Left renal cortex interstitium (tissue), 4 donors: ENCODE results near the gene MAPK10. TPM values are rescaled to one million over a fixed set of nuclear protein-coding genes. Genes with fewer than 3 reads are reported as not detected.
"Not testable (repeated sequence)": the region's sequence is repeated elsewhere in the genome, so short reads cannot be mapped to it uniquely, and the experiment has no call there.

Experiments
- DNase-seq, 4 donors: peaks; one replicate each; pipeline ENCODE4 v3.0.0-alpha.2; 2013; ENCODE audit warnings: low read depth in 4 of 4, low spot score in 2 of 4, missing footprints in 1 of 4
- polyA plus RNA-seq, 4 donors: library from polyadenylated mRNA; unstranded; fragments of 120-200 nt; gene quantifications; one replicate each; pipeline ENCODE4 v1.2.1, GENCODE V29; 2013; ENCODE audit not compliant: insufficient read length in 4 of 4

The MAPK10 gene
- polyA plus RNA-seq, 4 donors, result 52.2 to 86.3 (median 65.3) TPM

DNA sequence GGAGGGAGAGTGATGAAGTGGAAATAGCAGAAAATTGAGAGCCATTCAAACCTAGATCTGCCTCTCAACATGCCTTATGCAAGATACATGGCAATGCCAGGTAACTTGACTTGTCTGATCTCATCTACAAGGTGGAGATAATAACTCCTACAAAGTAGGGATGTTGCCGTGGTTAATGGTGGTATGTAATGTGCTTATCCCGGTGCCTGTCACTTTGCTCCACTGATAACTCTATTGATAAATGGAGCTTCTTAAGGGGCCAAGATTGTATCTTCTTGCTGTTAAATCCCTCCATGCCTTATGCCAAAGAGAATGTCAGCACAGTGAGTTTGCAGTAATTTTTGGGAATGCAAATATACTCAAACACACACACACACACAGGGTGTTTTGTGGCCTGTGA is 355.8 kb downstream of the MAPK10 start:
- DNase-seq, result no peak

DNA sequence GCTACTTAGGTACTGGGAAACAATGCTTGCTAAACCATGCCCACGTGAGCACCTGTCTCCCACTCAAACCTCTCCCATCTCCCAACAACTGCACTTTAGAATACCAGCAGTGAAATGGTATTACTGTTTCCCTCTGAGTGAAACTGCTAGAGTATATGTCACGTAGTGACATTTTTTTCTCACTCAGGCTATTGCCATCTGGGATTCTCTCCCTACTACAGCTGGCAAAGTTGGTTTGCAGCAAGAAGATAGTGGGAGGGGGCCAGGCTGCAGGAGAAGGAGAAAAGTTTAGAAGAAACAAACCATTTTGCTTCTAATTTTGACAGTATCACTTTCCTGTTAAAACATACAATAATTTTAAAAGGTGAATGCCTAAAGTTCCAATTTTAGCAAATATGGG is 358.3 kb downstream of the MAPK10 start:
- no peak for DNase-seq

DNA sequence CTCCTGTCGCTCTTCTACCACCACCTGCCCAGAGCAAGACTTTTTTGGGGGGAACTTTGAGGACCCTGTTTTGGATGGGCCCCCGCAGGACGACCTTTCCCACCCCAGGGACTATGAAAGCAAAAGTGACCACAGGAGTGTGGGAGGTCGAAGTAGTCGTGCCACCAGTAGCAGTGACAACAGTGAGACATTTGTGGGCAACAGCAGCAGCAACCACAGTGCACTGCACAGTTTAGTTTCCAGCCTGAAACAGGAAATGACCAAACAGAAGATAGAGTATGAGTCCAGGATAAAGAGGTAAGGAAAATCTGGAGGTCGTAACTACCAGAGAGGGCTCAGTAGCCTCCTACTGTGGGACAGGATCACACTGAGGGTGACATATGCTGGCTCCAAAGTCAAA is 364.5 kb downstream of the MAPK10 start:
- DNase-seq, result no peak

DNA sequence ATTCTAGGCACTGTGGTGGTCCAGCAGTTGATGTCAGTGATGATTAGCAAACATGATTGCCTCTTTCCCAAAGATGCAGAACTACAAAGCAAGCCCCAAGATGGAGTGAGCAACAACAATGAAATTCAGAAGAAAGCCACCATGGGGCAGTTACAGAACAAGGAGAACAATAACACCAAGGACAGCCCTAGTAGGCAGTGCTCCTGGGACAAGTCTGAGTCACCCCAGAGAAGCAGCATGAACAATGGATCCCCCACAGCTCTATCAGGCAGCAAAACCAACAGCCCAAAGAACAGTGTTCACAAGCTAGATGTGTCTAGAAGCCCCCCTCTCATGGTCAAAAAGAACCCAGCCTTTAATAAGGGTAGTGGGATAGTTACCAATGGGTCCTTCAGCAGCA is 365.3 kb downstream of the MAPK10 start:
- DNase-seq, result no peak

DNA sequence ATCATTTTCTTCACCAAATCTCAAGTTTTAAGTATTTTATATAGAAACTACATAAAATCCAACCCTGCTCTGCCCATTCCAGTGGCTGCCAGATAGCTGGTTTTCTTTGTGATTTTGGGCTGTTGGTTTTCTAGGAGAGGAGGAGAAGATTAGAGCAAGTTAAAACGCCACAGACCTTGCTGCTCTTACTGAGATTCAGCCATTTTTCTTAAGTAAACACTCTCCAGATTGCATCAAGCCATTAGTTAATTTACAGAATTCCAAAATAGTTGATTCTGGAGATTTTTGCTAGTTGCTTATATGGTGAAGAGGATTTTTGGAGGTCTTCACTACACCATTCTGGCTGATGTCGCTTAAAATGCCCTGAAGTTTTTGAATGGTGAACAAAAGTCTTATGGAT is 366.2 kb downstream of the MAPK10 start:
- DNase-seq, result no peak

DNA sequence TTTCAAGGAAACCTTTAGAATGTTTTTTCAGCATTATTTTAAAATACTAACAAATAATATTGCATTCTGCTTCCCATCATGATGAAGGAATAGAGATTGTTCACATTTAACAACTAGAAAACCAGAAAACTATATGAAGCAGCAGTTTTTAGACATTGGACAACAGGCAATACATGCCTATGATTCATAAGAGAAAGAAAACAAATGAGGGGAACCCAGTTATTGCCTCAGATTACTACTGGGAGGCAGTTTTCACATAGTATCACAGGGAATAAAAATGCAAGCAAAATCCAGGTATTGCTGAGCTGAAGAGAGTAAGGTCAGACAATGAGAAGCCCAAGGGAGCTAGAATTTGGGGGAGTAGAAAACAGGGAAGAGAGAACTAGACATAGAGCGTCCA is 373.6 kb downstream of the MAPK10 start:
- no peak for DNase-seq

DNA sequence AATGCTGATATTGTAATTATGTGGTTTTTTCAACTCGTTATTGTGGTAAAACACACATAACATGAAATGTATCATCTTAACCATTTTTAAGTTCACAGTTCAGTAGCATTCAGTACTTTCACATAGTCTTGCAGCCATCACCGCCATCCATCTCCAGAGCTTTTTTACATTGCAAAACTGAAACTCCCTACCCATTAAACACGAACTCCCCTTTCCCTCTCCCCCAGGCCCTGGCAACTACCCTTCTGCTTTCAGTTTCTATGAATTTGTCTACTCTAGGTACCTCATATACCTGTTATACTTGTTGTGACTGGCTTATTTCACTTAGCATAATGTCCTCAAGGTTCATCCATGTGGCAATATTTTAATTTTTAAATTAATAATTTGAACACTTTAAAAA is 380.6 kb downstream of the MAPK10 start:
- no peak for DNase-seq

DNA sequence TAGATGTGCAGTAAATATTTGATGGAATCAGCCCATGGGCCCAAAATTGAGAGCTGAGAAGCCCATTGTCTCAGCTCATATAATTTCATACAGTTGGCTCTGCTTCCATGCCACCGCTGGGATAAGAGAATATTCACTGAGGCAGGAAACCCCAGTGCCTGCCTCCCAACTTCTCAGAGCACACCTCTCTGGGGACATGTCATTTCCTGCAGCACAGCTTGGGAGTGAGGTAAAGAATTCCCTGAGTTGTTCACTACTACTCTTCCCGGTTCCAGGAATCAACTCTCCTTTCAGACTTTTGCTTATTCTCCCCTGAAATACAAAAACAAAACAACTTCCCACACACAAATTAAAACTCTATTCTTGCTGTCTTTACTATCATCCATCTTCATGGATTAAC is 389.3 kb downstream of the MAPK10 start:
- DNase-seq, result no peak

DNA sequence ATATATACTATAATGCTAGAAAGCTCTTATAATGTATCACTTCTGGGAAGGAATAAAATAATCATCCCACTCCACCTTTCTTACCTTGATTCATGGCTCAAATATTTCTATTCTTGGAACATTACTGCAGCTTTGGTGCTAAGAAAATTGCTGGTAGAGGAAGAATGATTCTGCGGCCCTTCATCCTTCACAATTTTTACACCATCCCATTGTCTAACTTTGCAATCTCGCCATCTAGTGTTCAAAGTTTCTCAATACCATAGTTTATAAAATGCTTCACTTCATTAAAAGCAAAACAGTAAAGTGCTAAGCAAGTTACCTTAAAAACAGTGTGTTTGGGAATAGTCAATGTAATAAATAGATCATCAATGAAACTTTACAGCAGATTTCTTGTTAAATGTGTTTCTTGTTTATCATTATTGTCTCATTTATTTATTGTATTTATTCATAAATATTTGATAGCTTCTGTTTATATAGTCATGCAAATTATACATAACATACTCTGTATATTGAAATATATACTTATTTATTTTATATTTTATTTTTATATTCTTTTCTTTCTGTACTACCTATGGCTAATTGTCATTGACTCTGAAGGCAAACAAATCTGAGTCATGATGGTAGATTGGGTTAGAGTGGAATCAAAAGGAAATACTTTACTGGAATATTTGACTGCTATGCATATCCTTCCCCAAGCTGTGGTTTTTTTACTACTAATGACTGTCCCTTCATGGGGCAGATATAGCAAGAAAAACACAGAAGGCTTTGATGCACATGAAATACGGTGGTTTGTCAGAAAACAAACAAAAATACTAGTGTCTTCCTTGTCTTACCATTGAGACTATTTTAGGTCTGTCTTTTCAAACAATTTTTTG is 390.7 kb downstream of the MAPK10 start:
- DNase-seq, result peak in 3 of 4 donors; percentile 37 to 58 (median 48)

DNA sequence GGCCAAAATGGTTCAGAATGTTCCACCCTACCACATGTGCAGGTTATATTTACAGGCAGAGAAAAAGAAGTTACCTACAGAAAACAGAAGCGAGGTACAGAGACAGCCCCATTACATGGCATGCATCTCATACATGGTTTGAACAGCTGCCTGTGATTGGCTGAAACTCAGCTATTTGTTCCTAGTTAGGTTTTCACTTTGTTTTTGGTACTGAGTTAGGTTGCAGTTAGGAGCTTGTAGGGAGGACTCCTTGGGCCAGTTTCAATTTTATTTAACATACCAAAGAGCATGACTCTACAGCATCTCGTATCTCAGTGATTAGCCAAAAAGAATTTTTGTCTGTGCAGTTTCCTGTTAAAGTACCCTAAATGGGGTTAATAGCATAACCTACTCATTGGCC is 392.0 kb downstream of the MAPK10 start:
- DNase-seq, result no peak

DNA sequence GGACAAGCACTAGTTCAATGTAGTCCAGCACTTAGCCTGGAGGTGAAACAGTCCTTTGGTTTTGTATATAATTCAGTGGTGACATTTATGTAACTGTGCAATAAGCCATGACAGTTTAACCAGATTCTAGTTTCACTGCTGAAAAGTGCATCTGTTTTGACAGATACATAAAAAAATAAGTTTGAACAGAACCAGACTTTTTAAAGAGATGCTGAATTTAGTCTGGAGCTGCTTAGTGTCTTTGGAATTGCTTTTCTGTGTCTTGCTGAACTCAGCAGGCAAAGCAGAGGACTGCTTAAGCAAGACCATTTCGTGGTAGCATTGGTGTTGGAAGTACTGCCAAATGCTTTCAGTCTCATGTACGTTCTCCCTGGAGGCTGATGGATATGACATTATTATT is 393.5 kb downstream of the MAPK10 start:
- DNase-seq, result no peak

DNA sequence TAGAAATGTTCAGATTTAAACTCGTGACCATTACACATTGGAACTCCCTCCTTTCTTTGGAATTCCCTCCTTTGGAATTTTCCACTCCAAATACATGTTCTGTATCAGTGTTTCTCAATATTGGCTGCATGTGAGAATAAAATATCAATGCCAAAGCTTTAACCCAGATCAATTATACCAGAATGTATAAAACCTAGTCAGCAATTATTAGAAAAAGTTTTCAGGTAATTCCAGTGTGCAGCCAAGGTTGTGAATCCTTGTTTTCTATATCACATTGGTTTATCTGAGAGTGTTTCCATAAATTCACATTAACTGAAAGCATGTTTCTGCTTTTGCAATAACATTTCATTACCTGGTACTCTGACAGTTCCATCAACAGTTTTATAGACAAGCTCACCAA is 394.3 kb downstream of the MAPK10 start:
- no peak for DNase-seq

DNA sequence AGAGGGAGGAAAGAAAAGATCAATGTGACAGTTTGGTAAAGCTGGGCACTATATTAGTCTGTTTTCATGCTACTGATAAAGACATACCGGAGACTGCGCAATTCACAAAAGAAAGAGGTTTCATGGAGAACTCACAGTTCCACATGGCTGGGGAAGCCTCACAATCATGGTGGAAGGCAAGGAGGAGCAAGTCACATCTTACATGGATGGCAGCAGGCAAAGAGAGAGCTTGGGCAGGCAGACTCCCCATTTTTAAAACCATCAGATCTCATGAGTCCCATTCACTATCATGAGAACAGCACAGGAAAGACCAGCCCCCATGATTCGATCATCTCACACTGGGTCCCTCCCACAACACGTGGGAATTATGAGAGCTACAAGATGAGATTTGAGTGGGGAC is 394.8 kb downstream of the MAPK10 start:
- DNase-seq, result not testable (repeated sequence)

DNA sequence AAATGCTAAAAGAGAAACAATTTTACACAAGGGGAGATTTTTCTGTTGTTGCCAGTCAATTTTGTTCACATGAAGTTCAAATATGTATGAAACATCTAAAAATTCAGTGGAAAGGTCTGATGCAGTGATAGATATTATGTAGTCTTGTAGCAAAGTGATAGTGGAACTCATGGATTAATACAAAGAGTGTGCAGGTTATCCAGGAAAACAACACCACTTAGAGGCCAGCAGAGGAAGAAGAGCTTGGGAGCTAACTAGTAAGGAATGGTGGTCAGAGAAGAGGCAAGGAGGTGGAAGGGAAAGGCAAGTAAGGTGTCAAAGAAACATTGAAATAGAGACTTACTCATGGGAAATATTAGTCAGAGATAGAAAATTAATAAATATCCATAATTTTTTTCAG is 395.6 kb downstream of the MAPK10 start:
- DNase-seq, result no peak

DNA sequence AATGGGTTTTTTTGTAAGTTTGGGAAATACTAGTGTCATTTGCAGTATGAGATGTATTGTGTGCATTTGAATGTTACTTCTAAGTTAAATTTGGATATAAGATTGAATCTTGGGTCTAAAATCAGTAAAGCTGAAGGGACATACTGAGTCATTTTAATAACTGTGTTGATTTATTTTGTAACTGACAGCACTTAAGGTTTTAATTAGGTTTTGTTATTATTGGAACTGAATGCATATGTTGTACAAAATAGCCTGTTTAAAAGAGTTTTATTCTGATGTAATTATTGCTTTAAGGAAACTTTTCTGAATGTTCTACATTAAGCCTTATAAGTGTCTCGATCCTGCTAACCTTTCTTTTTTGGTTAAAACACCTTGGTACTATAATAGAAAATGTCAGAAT is 396.6 kb downstream of the MAPK10 start:
- DNase-seq, result no peak

DNA sequence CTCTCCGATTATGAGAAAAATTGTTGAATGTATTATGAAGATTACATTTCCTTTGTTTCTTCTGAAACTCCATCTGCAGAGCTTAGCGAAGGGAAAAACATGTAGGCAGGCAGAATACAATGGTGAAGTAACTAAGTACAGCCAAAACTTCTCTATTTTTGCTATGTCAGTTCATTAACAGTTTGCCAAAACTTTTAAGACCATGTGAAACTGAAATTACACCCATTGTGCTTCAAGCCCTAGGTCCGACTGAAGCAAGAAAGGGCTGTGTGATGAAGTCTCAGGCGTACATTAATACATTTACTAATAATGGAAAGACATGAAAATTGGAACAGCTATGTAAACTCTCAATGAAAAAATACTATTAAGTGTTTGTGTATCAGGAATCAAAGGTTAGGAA is 398.0 kb downstream of the MAPK10 start:
- DNase-seq, result no peak

DNA sequence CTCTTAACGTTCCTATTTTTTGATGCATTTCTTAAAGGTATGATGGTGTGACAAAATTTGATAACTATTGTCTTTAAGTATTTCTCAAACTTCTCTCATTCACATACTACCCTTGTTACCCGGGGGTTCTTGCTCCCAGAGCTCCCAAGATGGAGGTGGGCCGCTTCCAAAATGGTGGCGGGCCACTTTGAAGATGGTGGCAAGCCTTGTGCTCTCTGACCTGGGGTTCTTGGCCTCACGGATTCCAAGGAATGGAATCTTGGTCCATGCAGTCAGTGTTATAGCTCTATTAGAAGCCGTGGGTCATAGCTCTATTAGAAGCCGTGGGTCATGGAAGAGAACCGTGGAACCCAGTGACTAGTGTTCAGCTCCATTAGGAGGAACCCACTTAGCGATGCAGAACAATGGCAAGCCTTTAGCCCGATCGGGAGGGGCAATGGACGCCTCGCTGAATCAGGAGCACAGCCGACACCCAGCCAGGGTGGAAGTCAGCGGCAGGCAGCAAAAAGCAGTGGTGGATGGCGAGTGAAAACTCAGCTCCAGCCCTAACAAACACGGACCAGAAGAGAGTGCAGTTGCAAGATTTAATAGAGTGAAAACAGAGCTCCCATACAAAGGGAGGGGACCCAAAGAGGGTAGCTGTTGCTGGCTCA is 403.4 kb downstream of the MAPK10 start:
- no peak for DNase-seq

DNA sequence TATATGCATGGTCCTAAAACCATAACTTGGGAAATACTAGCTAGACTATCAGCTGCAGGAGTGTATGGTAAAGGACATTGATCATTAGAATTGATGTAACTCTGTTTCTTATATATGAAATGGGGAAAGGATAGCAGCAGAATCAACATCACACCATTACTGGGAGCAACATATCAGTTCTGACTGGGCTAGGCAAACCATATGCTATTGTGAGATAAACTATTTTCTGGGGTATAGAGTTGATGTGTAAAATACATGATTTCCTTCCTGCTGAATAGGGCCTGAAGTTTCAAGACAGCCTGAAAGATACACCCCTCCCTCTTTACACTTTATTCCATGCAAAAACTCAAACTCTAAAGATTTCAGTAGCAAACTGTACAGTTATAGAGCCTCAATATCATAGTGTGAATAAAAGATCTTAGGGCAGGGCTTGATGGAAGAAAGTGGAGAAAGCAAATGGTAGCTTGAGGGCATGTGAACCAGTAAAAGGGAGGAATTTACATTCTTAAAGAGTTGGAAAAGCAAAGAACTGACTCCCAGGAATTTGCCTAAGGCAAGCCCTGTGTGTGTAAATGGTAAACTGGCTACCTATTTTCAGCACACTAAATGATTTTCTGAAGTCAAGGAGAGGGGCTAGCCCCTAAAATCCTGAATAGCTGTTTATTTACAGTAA is 404.1 kb downstream of the MAPK10 start:
- no peak for DNase-seq

DNA sequence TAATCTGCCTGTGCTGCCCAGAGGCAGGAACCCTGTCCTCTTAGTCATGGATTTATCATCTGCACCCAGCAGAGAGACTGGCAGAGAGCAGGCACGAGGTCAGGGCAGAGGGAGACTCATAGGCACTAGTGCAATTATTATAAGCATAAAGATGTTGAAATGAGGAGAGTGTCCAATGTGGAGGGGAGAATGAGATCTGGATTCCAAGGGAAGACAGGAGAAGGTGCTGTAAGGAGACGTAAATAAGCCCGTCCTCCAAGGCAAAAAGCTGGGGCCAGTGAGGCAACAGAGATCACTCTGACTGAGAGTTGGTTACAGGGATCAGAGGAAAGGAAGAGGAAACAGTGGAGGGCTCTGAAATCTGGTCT is 406.2 kb downstream of the MAPK10 start:
- no peak for DNase-seq

DNA sequence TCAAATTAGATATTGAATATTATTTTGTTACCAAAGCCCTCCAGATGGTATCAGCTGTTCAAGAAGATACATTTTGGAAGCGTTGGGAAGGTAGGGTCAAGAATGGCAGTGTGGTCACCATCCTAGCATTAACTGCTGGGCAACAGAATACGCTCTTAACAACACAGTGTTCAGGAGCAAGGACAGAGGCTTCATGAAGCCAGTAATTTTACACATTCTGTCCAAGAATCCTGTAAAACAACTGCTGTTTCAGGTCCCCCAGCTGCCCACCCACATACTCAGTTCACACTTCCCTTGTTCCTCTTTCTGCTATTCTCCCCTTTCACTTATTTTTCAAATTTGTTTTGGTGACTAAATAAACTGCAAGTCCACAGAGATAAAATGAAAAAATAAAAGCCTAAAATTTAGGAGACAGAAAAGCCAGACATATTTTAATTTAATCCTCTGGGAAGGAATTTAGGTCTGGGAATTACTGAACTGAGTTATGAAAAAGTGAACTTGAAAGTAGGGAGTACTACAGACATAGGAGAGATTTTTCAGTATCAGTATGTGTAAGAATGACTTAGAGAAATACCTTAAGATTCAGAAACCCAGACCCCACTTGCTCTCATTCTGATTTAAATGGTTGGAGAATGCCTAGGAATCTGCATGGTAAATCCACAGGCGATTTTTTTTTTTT is 406.7 kb downstream of the MAPK10 start:
- no peak for DNase-seq

DNA sequence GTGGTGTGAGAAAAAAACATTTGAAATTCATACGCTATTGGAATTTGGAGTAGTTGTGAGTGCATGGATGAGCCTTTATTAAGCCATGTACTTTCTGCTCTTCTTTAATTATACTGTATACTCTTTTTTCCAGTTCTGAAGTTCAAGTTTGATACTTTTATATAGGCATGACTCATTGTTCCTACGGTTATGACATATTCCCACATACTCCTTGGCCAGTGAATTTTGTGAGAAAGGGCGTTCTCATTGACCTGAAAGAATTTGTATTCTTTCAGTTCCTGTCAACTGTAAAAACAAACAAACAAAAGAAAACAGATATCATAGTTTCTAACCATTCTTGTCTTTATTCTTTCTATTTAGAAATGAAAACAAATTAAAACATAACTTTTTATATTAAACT is 407.3 kb downstream of the MAPK10 start:
- DNase-seq, result no peak
